Measurements from ENCODE around the gene TRAPPC2.
A peak's percentile ranks its signal among the peaks of the same experiment; 100 is the strongest.

Gene TRAPPC2

DNA sequence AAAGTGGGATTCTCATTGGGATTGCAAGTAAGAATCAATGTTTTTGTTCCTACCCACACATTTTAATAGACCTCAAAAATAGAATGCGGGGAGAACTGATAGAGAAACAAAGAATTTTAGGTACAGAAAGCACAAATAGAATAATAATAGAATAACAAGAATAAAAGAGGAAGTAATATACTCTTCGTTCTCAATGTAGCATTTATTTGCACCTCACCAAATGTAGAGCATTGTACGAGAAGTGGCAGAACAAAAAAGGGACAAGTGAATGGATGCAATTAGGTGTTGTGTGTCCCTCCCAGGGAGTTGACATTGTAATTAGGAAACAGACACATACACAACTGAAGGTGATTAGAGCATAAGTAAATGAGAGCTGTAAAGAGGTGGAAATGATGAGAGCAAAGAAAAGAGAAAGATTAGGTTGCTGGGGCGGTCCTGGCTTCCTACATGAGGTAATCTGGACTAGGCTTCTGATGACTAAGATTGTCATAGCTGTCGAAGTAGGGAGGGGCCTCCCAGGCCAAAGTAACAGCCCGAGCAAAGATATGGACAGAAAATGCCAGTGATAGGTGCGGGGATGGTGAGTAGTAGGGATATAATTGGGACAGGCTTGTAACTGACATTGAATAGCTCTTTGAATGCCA lies 35.1 kb downstream of the TRAPPC2 start:
- DNase-seq (ENCODE audit: low read depth) = peak; percentile 28
- no peak overlapping the region for H3K4me3 ChIP-seq (ENCODE audit: low read depth, low read length)
- TF ChIP-seq, protein P1, sequence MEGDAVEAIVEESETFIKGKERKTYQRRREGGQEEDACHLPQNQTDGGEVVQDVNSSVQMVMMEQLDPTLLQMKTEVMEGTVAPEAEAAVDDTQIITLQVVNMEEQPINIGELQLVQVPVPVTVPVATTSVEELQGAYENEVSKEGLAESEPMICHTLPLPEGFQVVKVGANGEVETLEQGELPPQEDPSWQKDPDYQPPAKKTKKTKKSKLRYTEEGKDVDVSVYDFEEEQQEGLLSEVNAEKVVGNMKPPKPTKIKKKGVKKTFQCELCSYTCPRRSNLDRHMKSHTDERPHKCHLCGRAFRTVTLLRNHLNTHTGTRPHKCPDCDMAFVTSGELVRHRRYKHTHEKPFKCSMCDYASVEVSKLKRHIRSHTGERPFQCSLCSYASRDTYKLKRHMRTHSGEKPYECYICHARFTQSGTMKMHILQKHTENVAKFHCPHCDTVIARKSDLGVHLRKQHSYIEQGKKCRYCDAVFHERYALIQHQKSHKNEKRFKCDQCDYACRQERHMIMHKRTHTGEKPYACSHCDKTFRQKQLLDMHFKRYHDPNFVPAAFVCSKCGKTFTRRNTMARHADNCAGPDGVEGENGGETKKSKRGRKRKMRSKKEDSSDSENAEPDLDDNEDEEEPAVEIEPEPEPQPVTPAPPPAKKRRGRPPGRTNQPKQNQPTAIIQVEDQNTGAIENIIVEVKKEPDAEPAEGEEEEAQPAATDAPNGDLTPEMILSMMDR (conservative IDR thresholded peaks at IDR 0.05; ENCODE audit: low read depth, low read length) = no peak

DNA sequence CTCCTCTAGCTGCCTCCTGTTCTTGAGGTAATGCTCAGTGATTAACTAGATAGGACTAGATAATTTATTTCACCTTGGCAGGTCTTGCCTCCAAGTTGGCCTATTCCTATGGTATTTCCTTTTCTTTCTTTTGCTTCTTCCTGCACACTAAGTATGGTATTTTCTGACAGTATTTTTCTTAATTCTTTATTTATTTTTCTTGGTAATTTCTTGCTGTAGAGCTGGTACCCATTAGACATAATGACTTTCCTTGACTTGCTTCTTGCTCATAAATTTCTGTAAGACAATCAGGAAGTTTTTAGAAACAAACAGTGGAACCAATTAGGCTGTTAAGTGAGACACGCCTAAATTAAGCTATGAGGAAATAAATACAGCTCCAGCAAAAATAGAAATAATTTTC lies 36.0 kb downstream of the TRAPPC2 start:
- H3K4me3 ChIP-seq (ENCODE audit: low read depth, low read length) = no peak overlapping the region
- TF ChIP-seq, protein P1 (conservative IDR thresholded peaks at IDR 0.05; ENCODE audit: low read depth, low read length) = no peak
- DNase-seq (ENCODE audit: low read depth) = no peak

DNA sequence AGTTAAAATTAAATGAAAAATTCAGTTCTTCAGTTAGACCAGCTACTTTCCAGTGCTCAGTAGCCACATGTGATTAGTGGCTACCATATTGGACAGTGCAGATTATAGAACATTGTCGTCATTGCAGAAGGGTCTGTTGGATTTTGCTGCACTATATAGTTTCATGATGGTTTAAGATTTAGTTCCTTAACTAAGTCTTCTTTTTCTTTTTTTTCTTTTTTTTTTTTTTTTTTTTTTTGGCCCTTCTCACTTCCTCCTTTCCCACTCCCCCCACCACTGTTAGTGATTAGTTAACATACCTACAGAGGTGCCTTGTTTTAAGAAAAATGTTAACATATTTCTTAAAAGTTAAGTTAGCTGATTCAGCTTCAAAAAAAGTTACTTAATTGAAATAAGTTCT lies 36.4 kb downstream of the TRAPPC2 start:
- no peak overlapping the region for H3K4me3 ChIP-seq (ENCODE audit: low read depth, low read length)
- DNase-seq (ENCODE audit: low read depth) = no peak
- TF ChIP-seq, protein P1 (conservative IDR thresholded peaks at IDR 0.05; ENCODE audit: low read depth, low read length) = no peak

DNA sequence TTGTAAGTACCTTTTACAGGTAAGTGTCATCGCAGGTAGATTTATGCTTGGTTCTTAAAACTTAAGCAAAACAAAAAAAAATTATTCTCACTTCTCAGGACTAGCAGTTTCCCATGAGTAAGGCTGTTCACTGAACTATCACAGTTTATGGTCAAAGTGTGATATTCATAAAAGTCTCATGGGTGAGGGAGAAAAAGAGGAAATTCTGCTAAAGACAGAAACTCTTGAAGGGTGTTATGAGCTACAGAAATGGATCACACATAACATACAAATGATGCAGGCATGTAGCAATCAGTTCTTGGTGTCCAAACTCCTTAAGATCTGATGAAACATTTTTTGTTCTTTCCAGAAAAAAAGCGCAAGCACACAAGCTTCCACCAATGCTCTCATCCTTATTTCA lies 37.0 kb downstream of the TRAPPC2 start:
- TF ChIP-seq, protein P1 (conservative IDR thresholded peaks at IDR 0.05; ENCODE audit: low read depth, low read length) = no peak
- no peak overlapping the region for H3K4me3 ChIP-seq (ENCODE audit: low read depth, low read length)
- DNase-seq (ENCODE audit: low read depth) = no peak

DNA sequence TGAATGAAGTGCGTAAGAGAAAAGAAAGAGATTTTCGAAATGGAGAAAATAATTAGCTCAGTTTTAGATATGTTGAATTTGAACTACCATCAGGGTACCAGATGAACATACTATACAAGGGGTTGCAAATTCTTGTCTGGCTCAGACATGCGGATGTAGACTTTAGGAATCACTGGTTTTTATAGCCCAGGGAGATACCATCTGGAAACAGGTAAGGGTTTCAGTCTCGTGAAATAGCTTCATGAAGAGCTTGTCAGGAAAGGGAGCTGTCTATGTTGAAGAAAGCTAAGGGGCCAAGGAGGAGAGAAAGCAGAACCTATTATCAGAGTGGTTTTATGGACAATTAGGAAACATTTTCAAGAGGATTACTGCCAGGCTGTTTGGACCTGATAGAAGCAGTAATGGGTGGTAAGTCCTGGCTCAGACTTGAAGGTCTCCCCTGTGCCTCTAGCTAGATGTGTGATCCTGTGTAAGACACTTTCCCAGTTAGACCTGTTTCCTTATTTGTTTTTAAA lies 38.8 kb downstream of the TRAPPC2 start:
- no peak overlapping the region for H3K4me3 ChIP-seq (ENCODE audit: low read depth, low read length)
- TF ChIP-seq, protein P1 (conservative IDR thresholded peaks at IDR 0.05; ENCODE audit: low read depth, low read length) = no peak
- no peak for DNase-seq (ENCODE audit: low read depth)

DNA sequence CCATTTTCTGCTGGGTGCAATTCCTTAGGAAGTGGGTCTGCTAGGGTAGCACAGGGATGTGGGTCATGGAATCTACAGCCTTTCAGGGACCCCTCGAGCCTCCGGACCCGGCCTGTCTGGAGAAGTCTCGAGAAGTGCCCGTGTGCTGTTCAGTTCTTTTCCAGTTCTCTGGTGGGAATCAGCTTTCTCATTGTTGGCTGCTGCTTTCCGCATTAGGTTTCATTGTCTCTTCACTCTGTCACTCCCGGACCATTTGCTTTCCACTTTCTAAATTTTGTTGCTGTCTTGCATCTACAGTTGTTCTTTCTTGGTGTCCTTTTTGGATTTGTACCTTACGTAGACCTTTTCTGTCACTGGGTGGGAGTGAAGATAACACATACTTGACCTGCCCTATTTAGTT lies 39.4 kb downstream of the TRAPPC2 start:
- DNase-seq (ENCODE audit: low read depth) = no peak
- H3K4me3 ChIP-seq (ENCODE audit: low read depth, low read length) = no peak overlapping the region
- TF ChIP-seq, protein P1 (conservative IDR thresholded peaks at IDR 0.05; ENCODE audit: low read depth, low read length) = no peak

DNA sequence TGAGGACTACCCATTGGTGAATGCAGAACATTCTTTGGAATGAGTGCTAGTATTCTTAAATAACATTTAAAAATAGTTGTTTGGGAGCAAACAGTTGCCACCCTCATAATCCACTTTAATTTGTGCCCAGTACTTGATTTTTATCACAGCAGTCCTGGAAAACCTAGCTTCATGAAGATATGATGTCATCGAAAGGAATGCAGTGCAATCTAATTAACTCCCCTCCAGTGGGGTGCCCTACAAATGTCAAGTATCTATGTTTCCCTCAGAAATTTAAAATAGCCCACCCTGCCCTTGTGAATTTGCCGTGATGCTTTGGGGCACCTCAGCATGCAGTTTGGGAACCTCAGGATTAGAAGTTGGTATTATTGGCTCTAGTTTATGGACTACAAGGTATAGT lies 40.1 kb downstream of the TRAPPC2 start:
- H3K4me3 ChIP-seq (ENCODE audit: low read depth, low read length) = no peak overlapping the region
- peak; percentile 16 for DNase-seq (ENCODE audit: low read depth)
- TF ChIP-seq, protein P1 (conservative IDR thresholded peaks at IDR 0.05; ENCODE audit: low read depth, low read length) = no peak

Data from choroid plexus epithelial cell (primary cell).